KG1 (cell line): ENCODE data around the gene GPR42.
"Not testable (repeated sequence)": the region's sequence is repeated elsewhere in the genome, so short reads cannot be mapped to it uniquely, and the experiment has no call there.

ENCODE experiments used
- DNase-seq: peaks from one replicate; lab custom pipeline; 2025; lab: John Stamatoyannopoulos, UW

The GPR42 gene

DNA sequence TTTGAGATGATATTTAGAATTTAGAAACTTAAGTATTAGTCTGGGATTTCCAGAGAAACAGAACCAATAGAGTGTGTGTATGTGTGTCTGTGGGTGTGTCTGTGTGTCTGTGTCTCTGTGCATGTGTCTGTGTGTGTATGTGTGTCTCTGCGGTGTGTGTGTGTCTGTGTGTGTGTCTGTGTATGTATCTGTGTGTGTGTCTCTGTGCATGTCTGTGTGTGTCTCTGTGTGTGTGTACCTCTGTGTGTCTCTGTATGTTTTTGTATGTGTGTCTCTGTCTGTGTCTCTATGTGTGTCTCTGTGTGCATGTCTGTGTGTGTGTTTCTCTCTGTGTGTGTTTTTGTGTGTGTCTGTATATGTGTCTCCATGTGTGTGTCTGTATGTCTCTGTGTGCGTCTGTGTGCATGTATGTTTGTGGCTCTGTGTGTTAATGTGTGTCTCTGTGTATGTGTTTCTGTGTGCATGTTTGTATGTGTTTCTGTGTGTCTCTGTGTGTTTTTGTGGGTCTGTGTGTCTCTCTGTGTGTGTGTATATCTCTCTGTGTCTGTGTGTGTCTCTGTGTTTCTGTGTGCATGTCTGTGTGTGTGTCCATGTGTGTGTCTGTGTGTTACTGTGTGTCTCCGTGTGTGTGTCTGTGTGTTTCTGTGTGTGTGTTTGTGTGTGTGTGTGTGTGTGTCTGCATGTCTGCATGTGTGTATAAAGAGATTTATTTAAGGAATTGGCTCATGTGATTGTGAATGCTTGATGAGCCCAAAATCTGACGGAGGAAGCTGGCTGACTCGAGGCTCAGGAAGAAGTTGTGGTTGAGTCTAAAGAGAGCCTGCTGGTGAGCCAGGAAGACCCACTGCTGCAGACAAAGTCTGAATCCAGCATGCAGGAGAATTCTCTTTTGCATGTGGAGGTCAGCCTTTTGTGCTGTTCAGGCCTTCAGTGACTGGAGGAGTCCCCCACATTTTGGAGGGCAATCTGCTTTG lies 22.2 kb downstream of the GPR42 start:
- DNase-seq: no peak

- DNase-seq: no peak
Observed at GRCh38 chr19:35395382-35396199, 24.7 kb downstream of the GPR42 start.

GRCh38 chr19:35396240-35396885 lies 25.5 kb downstream of the GPR42 start:
- no peak for DNase-seq

DNA sequence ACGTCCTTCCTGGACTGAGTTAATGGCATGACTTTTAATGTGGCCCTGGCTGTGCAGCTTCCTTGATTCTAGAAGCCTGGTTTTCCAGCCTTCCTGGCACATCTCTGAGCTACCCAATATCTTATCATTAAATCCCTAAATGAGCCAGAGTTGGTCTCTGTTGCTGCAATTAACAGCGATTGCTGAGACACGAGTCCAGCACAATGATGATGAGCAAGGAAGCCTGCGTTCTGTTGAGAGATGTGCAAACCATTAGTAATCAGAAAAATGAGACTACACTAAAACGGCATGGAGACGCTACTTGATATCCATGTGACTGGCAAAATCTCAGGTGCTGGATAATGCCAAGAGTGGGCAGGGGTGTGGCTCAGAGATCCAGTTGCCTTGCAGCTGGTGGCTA lies 26.2 kb downstream of the GPR42 start:
- no peak for DNase-seq

DNA sequence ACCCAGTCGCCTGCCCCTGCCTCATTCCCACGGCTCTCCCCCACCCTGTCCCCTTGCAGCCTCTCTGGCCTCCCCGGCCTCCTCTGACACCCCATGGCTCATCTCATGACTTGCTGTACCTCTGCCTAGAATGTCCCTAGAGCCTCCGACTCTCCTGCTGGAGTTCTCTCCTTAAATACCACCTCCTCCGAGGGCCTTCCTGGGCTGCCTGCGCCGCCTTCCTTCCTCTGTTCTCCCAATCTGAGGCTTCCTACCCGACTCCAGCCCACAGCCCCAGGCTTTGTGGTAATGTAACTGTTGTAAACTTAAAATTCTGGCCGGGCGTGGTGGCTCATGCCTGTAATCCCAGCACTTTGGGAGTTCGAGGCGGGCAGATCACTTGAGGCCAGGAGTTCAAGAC lies 27.7 kb downstream of the GPR42 start:
- no peak for DNase-seq

DNA sequence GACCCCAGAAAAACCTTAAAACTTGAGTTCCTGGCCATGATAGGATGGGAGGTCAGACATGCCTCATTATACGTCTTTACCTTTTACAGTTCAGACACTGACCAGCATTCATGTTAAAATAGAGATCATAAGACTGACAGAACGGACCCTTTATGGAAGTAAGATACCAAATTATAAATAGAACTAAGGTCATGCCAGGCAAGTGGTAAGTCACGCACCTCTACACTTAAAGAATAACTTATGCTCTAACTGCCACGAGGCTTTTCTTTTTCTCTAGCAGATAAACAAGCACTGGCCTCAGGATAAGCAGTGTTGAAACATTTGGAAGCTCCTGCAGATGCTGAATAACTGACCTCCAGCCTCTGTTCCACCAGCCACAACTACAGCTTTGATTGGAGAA lies 28.4 kb downstream of the GPR42 start:
- no peak for DNase-seq

DNA sequence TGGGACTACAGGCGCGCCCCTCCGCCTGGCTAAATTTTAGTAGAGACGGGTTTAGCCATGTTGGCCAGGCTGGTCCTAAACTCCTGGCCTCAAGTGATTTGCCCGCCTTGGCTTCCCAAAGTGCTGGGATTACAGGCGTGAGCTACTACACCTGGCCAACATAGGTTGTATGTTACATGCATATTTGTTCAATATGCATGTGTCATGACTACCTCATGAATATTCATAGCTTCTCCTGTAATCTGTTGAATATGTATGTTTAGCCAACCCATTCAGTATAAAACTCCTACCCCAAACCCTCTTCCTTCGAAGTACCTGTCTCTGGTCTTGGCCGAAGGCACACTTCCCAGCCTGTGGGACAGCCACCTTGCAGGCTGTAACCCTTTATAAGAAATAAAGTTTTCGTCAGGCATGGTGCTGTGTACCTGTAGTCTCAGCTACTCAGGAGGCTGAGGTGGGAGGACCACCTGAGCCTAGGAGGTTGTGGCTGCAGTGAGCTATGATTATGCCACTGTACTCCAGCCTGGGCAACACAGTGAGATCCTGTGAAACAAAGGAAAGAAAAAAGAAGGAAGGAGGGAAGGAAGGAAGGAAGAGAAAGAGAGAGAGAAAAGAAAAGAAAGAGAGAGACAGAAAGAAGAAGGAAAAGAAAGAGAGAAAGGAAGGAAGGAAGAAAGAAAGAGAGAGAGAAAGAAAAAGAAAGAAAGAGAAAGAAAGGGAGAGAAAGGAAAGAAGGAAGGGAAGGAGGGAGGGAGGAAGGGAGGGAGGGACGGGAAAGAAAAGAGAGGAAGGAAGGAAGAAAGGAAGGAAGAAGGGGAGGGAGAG lies 29.3 kb downstream of the GPR42 start:
- no peak for DNase-seq

DNA sequence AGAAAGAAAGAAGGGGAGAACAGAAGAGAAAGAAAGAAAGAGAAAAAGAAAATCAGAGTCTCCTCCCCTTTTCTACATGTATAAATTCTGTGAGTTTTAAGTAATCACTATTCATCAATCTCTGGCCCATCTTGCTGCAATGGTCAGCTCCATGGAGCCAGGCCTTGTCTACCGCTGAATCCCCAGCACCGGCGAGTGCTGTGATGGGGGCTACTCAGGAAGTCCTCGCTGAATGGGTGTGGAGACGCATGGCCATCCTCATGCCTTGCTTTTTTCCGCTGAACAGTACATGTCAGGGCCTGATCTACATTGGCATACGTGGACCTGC lies 29.9 kb downstream of the GPR42 start:
- no peak for DNase-seq

GRCh38 chr19:35401416-35401815 lies 30.5 kb downstream of the GPR42 start:
- not testable (repeated sequence) for DNase-seq

GRCh38 chr19:35403116-35403760 lies 32.4 kb downstream of the GPR42 start:
- no peak for DNase-seq

DNA sequence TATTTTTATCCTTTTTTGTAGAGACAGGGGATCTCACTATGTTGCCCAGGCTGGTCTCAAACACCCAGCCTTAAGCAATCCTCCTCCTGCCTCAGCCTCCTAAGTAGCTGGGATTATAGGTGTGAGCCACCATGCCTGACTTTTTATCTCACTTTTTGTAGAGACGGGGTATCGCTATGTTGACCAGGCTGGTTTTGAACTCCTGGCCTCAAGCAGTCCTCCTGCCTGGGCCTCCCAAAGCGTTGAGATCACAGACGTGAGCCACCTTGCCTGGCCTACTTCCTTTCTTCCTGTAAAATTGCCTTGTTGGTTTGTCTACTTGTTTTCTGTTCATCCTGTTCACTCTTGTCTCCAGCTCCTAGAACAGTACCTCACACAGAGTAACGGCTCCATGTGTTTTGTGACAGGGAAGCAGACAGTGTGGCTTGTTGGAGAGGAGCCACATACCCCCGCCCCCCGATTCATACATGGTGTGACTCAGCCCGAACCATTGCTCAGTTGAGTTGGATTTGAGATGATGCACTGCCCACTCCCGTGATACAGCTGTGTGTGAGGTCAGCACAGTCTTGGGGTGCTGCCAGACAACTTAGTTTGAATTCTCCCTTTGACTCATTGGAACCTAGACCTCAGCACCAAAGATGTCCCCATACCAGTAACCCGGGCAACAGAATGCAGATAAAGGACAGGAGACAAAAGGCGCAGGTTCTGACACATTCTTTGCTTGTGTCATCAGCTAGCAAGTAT lies 34.2 kb downstream of the GPR42 start:
- DNase-seq: no peak

DNA sequence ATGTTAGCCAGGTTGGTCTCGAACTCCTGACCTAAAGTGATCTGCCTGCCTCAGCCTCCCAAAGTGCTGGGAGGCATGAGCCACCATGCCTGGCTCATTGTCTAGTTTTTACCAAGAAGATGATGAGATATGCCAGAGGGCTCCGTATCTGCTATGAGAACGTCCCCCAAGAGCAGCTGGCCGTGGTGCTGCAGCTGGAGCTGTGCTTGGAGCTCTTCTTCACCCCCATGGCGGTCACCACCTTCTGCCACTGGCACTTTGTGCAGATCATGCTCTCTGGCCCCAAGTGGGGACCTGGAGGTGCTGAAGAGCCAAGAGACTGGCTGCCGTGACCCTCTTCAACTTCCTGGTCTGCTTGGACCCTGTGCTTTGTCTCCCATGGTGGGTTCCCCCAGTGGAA lies 36.8 kb downstream of the GPR42 start:
- no peak for DNase-seq

GRCh38 chr19:35408284-35409171 lies 37.7 kb downstream of the GPR42 start:
- no peak for DNase-seq

- no peak for DNase-seq
Observed at GRCh38 chr19:35409191-35409590, 38.3 kb downstream of the GPR42 start.

GRCh38 chr19:35410487-35410886 lies 39.6 kb downstream of the GPR42 start:
- no peak for DNase-seq

GRCh38 chr19:35414442-35414841 lies 43.6 kb downstream of the GPR42 start:
- DNase-seq: no peak

GRCh38 chr19:35416331-35416730 lies 45.5 kb downstream of the GPR42 start:
- no peak for DNase-seq

GRCh38 chr19:35417278-35417677 lies 46.4 kb downstream of the GPR42 start:
- DNase-seq: no peak

DNA sequence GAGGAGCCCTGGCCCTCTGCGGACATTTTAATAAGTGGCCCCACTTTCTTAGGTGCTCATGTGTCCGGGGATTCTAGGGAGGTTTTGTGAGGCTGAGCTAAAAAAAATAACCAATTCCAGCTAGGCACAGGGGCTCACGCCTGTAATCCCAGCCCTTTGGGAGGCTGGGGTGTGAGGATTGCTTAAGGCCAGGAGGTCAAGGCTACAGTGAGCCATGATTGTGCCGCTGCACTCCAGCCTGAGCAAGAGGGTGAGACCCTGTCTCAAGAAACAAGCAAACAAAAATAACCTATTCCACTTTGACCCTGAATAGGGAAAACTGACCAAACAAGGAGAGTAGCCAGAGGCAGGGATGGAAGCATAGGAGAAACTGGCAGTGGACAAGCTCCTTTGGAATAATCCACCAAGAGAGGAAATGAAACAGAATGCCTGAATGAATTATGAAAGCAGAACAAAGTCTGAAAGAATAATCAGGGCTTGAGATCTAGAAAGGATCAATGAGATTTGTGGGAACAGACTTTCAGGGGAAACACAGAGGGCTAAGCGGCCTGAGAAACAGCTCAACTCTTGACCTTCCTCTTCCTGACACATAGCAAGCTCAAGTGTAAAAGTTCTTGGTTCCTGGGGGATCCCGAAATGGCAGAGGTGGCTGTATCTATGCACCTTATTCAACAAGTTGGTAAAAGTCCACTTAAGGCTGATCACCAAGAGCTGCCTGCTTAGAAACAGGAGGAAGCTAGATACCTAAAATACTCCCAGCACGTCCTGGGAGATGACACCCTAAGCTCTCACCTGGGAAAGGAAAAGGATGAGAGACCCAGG lies 47.1 kb downstream of the GPR42 start:
- DNase-seq: no peak
